GM12873 (cell line): ENCODE data around the gene BAD.

Experiments
- CTCF ChIP-seq: IDR thresholded peaks from 2 replicates; pipeline ENCODE4 v1.5.1; 2012; ENCODE audit warnings: low read depth, mild to moderate bottlenecking, moderate library complexity, low read length, control low read depth; ENCODE audit not compliant: insufficient read depth; ENCODE audit errors: missing control alignments

The BAD gene

GRCh38 chr11:64253043-64253442 lies 31.4 kb downstream of the BAD start:
- TF ChIP-seq CTCF = no peak

GRCh38 chr11:64252003-64252872 lies 32.2 kb downstream of the BAD start:
- TF ChIP-seq CTCF = peak; percentile 66

- TF ChIP-seq CTCF = no peak
Observed at GRCh38 chr11:64251753-64252002, 32.8 kb downstream of the BAD start.

GRCh38 chr11:64251016-64251752 lies 33.3 kb downstream of the BAD start, which contains the start of gene PLCB3:
Gene PLCB3 (plus strand): TSS chr11:64251530. CDS start chr11:64251650, 120 bp downstream.
- peak; percentile 59 for TF ChIP-seq CTCF

- TF ChIP-seq CTCF = no peak
Observed at GRCh38 chr11:64250415-64251015, 34.0 kb downstream of the BAD start.

- no peak for TF ChIP-seq CTCF
Observed at GRCh38 chr11:64249563-64250414, 34.7 kb downstream of the BAD start.
